ENCODE measurements around the gene MCCD1.

MCCD1 gene

DNA sequence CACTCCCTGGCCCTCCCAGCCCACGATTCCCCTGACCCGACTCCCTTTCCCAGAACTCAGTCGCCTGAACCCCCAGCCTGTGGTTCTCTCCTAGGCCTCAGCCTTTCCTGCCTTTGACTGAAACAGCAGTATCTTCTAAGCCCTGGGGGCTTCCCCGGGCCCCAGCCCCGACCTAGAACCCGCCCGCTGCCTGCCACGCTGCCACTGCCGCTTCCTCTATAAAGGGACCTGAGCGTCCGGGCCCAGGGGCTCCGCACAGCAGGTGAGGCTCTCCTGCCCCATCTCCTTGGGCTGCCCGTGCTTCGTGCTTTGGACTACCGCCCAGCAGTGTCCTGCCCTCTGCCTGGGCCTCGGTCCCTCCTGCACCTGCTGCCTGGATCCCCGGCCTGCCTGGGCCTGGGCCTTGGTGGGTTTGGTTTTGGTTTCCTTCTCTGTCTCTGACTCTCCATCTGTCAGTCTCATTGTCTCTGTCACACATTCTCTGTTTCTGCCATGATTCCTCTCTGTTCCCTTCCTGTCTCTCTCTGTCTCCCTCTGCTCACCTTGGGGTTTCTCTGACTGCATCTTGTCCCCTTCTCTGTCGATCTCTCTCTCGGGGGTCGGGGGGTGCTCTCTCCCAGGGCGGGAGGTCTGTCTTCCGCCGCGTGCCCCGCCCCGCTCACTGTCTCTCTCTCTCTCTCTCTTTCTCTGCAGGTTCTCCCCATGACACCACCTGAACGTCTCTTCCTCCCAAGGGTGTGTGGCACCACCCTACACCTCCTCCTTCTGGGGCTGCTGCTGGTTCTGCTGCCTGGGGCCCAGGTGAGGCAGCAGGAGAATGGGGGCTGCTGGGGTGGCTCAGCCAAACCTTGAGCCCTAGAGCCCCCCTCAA, 43.5 kb downstream of the MCCD1 start, which contains the start of gene LTA:
TSS of gene LTA (plus strand) at position 249 of the 871 bp plus-strand sequence. CDS start at position 703, 454 bp downstream.
- no peak for DNase-seq (ENCODE audit: low spot score)

- DNase-seq (ENCODE audit: low spot score), result no peak
Observed at GRCh38 chr6:31573239-31574105, 44.7 kb downstream of the MCCD1 start.

DNA sequence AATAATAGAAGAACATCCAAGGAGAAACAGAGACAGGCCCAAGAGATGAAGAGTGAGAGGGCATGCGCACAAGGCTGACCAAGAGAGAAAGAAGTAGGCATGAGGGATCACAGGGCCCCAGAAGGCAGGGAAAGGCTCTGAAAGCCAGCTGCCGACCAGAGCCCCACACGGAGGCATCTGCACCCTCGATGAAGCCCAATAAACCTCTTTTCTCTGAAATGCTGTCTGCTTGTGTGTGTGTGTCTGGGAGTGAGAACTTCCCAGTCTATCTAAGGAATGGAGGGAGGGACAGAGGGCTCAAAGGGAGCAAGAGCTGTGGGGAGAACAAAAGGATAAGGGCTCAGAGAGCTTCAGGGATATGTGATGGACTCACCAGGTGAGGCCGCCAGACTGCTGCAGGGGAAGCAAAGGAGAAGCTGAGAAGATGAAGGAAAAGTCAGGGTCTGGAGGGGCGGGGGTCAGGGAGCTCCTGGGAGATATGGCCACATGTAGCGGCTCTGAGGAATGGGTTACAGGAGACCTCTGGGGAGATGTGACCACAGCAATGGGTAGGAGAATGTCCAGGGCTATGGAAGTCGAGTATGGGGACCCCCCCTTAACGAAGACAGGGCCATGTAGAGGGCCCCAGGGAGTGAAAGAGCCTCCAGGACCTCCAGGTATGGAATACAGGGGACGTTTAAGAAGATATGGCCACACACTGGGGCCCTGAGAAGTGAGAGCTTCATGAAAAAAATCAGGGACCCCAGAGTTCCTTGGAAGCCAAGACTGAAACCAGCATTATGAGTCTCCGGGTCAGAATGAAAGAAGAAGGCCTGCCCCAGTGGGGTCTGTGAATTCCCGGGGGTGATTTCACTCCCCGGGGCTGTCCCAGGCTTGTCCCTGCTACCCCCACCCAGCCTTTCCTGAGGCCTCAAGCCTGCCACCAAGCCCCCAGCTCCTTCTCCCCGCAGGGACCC, 45.6 kb downstream of the MCCD1 start:
- no peak for DNase-seq (ENCODE audit: low spot score)

- no peak for DNase-seq (ENCODE audit: low spot score)
Observed at GRCh38 chr6:31575335-31575901, 46.7 kb downstream of the MCCD1 start, which contains the start of gene TNF. Gene TNF, plus strand, starts transcription at chr6:31575565. Its CDS starts 177 bp downstream, at chr6:31575742.

- DNase-seq (ENCODE audit: low spot score), result no peak
Observed at GRCh38 chr6:31575952-31576685, 47.4 kb downstream of the MCCD1 start.

DNA sequence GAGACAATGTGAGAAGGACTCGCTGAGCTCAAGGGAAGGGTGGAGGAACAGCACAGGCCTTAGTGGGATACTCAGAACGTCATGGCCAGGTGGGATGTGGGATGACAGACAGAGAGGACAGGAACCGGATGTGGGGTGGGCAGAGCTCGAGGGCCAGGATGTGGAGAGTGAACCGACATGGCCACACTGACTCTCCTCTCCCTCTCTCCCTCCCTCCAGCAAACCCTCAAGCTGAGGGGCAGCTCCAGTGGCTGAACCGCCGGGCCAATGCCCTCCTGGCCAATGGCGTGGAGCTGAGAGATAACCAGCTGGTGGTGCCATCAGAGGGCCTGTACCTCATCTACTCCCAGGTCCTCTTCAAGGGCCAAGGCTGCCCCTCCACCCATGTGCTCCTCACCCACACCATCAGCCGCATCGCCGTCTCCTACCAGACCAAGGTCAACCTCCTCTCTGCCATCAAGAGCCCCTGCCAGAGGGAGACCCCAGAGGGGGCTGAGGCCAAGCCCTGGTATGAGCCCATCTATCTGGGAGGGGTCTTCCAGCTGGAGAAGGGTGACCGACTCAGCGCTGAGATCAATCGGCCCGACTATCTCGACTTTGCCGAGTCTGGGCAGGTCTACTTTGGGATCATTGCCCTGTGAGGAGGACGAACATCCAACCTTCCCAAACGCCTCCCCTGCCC, 48.3 kb downstream of the MCCD1 start:
- no peak for DNase-seq (ENCODE audit: low spot score)

- no peak for DNase-seq (ENCODE audit: low spot score)
Observed at GRCh38 chr6:31577579-31577966, 48.8 kb downstream of the MCCD1 start.

GRCh38 chr6:31578184-31579118, 49.7 kb downstream of the MCCD1 start:
- DNase-seq (ENCODE audit: low spot score), result no peak

DNA sequence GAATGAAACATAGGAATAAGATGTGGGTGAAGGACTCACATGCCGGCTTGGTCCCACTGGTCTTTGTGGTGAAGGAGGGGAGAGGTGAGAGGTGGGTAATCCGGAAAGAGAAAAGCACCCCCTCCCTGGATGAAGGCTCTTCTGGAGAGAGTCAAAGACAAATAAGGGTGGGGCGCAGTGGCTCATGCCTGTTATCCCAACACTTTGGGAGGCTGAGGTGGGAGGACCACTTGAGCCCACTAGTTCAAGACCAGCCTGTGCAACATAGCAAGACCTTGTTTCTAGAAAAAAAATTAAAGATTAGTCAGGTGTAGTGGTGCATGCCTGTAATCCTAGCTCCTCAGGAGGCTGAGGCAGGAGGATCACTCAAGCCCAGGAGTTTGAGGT, 50.4 kb downstream of the MCCD1 start:
- no peak for DNase-seq (ENCODE audit: low spot score)

Measured in left forelimb (tissue), 1 donor.